SK-N-SH (cell line): Measurements from ENCODE around the gene S100P.

Experiments used
- CHD2 ChIP-seq: fragments of 150-350 bp; IDR thresholded peaks from 2 replicates; pipeline ENCODE4 v1.6.1; 2018; ENCODE audit warnings: low read length; ENCODE audit not compliant: partially characterized antibody
- EP300 ChIP-seq, 2 experiments: IDR thresholded peaks; 2 replicates each; pipeline versions ENCODE4 v1.4.0 to v1.6.1; 2012; ENCODE audit warnings: borderline replicate concordance in 1 of 2, low read depth in 1 of 2, low read length in 1 of 2
- GABPA ChIP-seq: IDR thresholded peaks from 2 replicates; pipeline ENCODE4 v1.4.0; 2012; ENCODE audit warnings: low read depth, mild to moderate bottlenecking
- MEF2A ChIP-seq: IDR thresholded peaks from 2 replicates; pipeline ENCODE4 v1.4.0; 2012; ENCODE audit warnings: low read depth, borderline replicate concordance
- MXI1 ChIP-seq: IDR thresholded peaks from 2 replicates; pipeline ENCODE4 v1.6.1; 2012; ENCODE audit warnings: mild to moderate bottlenecking, low read depth, low read length, improper control_type of control experiment
- NFIC ChIP-seq: IDR thresholded peaks from 2 replicates; pipeline ENCODE4 v1.4.0; 2012; ENCODE audit warnings: borderline replicate concordance
- POLR2AphosphoS5 ChIP-seq: IDR thresholded peaks from 2 replicates; pipeline ENCODE4 v1.6.1; 2012; ENCODE audit warnings: low read depth, low read length
- RAD21 ChIP-seq: IDR thresholded peaks from 2 replicates; pipeline ENCODE4 v1.6.1; 2012; ENCODE audit warnings: mild to moderate bottlenecking, low read length
- SMC3 ChIP-seq: IDR thresholded peaks from 2 replicates; pipeline ENCODE4 v1.6.1; 2012; ENCODE audit warnings: low read depth, low read length, improper control_type of control experiment
- TAF1 ChIP-seq: IDR thresholded peaks from 2 replicates; pipeline ENCODE4 v1.6.1; 2012; ENCODE audit warnings: low read depth, mild to moderate bottlenecking, low read length, moderate library complexity, borderline replicate concordance
- YY1 ChIP-seq: IDR thresholded peaks from 2 replicates; pipeline ENCODE4 v1.4.0; 2012; ENCODE audit warnings: low read depth, mild to moderate bottlenecking
- TF ChIP-seq, protein P1 (sequence below): fragments of 200-600 bp; sonication (generic); IDR thresholded peaks from 2 replicates; pipeline ENCODE4 v1.6.1; 2017; ENCODE audit warnings: antibody characterized with exemption, mild to moderate bottlenecking, moderate library complexity
- TF ChIP-seq, protein P2 (sequence below): IDR thresholded peaks from 2 replicates; pipeline ENCODE4 v1.6.1; 2012; ENCODE audit warnings: mild to moderate bottlenecking, low read depth, low read length, moderate library complexity
- TF ChIP-seq, protein P3 (sequence below): IDR thresholded peaks from 2 replicates; pipeline ENCODE4; 2012

DNA sequence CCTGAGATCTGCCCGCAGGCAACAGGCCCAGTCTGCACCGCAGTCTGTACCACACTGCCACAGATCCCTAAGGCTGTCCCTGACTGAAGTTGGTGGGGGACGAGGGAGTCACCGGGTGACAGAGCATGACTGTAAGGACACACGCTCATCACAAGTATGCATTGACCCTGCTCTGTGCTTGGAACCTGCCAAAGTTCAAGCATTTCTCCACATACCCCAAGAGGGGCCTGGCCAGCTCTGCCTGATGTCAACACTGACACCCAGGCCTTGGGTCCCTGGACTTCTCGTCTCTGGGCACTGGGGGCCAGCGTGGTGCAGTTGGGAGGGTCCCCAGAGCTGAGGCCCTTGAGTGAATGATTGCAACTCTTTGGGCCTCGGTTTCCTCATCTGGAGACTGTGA lies 30.2 kb downstream of the S100P start:
- TF ChIP-seq, protein P1, sequence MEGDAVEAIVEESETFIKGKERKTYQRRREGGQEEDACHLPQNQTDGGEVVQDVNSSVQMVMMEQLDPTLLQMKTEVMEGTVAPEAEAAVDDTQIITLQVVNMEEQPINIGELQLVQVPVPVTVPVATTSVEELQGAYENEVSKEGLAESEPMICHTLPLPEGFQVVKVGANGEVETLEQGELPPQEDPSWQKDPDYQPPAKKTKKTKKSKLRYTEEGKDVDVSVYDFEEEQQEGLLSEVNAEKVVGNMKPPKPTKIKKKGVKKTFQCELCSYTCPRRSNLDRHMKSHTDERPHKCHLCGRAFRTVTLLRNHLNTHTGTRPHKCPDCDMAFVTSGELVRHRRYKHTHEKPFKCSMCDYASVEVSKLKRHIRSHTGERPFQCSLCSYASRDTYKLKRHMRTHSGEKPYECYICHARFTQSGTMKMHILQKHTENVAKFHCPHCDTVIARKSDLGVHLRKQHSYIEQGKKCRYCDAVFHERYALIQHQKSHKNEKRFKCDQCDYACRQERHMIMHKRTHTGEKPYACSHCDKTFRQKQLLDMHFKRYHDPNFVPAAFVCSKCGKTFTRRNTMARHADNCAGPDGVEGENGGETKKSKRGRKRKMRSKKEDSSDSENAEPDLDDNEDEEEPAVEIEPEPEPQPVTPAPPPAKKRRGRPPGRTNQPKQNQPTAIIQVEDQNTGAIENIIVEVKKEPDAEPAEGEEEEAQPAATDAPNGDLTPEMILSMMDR, result no peak
- TF ChIP-seq TAF1, result no peak
- no peak for TF ChIP-seq YY1
- TF ChIP-seq, protein P2, sequence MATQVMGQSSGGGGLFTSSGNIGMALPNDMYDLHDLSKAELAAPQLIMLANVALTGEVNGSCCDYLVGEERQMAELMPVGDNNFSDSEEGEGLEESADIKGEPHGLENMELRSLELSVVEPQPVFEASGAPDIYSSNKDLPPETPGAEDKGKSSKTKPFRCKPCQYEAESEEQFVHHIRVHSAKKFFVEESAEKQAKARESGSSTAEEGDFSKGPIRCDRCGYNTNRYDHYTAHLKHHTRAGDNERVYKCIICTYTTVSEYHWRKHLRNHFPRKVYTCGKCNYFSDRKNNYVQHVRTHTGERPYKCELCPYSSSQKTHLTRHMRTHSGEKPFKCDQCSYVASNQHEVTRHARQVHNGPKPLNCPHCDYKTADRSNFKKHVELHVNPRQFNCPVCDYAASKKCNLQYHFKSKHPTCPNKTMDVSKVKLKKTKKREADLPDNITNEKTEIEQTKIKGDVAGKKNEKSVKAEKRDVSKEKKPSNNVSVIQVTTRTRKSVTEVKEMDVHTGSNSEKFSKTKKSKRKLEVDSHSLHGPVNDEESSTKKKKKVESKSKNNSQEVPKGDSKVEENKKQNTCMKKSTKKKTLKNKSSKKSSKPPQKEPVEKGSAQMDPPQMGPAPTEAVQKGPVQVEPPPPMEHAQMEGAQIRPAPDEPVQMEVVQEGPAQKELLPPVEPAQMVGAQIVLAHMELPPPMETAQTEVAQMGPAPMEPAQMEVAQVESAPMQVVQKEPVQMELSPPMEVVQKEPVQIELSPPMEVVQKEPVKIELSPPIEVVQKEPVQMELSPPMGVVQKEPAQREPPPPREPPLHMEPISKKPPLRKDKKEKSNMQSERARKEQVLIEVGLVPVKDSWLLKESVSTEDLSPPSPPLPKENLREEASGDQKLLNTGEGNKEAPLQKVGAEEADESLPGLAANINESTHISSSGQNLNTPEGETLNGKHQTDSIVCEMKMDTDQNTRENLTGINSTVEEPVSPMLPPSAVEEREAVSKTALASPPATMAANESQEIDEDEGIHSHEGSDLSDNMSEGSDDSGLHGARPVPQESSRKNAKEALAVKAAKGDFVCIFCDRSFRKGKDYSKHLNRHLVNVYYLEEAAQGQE, result no peak
- no peak for TF ChIP-seq NFIC
- no peak for TF ChIP-seq GABPA
- TF ChIP-seq EP300 (IDR thresholded peaks at IDR 0.05; ENCODE audit: borderline replicate concordance in 1 of 2, low read depth in 1 of 2, low read length in 1 of 2), result no peak
- no peak for TF ChIP-seq POLR2AphosphoS5
- TF ChIP-seq, protein P3, sequence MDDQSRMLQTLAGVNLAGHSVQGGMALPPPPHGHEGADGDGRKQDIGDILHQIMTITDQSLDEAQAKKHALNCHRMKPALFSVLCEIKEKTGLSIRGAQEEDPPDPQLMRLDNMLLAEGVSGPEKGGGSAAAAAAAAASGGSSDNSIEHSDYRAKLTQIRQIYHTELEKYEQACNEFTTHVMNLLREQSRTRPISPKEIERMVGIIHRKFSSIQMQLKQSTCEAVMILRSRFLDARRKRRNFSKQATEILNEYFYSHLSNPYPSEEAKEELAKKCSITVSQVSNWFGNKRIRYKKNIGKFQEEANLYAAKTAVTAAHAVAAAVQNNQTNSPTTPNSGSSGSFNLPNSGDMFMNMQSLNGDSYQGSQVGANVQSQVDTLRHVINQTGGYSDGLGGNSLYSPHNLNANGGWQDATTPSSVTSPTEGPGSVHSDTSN, result no peak
- TF ChIP-seq SMC3, result no peak
- TF ChIP-seq MEF2A, result no peak
- TF ChIP-seq RAD21, result no peak
- no peak for TF ChIP-seq MXI1
- TF ChIP-seq CHD2, result no peak
